CD4-positive, alpha-beta T cell treated with Interleukin-17A for 1 hour (primary cell): Measurements from ENCODE around the gene SUMO4.
"Not testable (repeated sequence)": the region's sequence is repeated elsewhere in the genome, so short reads cannot be mapped to it uniquely, and the experiment has no call there.

Experiments
- DNase-seq: peaks from one replicate; pipeline ENCODE4 v3.0.0-alpha.2; 2020

The SUMO4 gene

DNA sequence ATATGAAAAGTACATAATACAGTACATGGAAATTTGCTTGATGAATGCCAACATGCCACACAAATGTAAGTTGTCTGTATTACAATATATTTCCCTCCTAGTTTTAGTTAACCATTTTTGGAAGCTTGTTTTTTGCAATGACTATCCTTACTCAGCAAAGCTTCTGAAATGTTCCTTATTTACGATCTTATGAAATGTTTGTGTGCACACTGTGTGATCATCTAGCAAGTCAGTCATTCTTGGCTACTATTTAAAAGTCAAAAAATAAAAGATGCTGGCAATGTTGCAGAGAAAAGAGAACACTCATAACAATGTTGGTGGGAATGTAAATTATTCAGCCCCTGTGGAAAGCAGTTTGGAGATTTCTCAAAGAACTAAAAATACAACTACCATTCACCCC, 33.8 kb downstream of the SUMO4 start:
- DNase-seq = no peak

DNA sequence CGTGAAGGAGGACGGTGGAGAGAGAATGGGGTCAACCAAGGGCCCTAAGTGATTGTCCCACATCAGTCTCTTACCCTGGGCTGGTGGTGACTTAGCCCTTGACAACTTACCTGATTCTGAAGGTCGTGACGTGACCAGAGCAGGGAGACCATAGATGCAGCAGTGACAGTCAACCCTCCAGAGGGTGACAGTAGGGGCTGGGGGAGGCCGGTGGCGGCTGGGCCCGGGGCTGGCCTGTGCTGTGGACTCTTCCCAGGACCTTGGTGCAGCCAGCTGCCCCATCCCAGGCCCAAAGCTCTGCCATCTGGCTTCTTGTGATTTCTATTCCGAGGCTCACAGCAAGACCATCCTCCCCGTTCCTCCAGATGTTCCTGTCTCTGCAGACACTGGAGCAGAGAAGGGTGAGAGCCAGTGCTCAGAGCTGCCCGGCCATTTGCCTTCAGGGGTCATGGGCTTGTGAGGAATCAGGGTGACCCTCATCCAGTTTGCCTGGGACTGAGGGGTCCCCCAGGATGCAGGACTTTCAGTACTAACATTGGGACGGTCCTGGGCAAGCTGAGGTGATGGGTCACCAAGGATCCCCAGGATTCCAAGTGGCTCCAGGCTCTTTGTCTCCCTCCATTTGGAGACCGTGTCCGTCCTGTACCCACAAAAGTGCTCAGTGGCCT, 36.0 kb downstream of the SUMO4 start:
- no peak for DNase-seq

DNA sequence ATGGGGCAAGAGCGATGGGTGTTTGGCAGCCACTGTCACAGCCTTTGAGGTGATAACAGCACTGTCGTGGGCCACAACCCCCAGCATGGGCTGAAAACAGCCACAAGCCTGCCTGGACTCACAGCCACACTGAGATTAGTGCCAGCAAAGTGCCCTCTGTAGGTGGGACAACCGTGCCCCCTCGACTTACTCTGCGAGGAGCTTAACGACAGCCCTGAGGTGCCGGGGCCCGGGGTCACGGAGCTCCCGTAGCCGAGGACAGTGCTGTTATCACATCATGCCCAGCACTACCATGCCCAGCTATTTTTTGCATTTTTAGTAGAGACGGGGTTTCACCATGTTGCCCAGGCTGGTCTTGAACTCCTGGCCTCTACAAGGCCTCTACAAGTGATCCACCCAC, 36.6 kb downstream of the SUMO4 start:
- DNase-seq = no peak

DNA sequence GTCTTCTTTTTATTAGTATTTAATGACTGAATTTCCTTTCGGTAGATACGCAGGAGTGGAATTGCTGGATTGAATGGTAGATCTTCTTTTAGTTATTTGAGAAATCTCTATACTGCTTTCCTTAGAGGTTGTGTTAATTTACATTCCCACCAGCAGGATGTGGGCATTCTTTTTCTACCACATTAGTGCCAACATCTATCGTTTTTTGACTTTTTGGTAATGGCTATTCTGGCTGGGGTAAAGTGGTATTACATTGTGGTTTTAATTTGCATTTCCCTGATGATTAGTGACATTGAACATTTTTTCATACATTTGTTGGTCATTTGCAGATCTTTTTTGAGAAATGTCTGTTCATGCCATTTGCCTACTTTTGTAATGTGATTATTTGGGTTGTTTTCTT, 37.1 kb downstream of the SUMO4 start:
- no peak for DNase-seq

DNA sequence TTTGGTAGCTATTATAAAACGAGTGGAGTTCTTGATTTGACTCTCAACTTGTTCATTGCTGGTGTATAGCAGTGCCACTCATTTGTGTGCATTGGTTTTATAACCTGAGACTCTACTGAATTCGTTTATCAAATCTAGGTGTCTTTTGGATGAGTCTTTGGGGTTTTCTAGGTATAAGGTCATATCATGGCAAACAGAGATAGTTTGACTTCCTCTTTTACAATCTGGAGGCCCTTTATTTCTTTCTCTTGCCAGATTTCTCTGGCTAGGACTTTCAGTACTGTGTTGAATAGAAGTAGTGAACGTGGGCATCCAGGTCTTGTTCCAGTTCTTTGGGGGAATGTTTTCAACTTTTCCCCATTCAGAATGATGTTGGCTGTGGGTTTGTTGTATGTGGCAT, 38.8 kb downstream of the SUMO4 start:
- no peak for DNase-seq

DNA sequence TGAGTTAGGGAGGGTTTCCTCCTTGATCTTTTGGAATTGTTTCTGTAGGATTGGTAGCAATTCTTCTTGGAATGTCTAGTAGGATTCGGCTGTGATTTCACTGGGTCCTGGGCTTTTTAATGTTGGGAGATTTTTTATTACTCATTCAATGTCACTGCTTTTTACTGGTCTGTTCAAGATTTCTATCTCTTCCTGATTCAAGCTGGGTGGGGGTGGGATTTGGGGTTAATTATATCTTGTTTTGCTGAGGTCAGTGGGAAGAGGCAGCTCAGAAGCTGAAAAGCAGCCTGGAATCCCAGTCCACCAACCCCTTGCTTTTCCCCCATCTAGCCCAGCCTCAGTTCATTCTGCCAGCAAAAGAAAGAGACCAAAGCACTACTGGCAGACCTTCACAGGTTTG, 39.6 kb downstream of the SUMO4 start:
- DNase-seq = no peak

DNA sequence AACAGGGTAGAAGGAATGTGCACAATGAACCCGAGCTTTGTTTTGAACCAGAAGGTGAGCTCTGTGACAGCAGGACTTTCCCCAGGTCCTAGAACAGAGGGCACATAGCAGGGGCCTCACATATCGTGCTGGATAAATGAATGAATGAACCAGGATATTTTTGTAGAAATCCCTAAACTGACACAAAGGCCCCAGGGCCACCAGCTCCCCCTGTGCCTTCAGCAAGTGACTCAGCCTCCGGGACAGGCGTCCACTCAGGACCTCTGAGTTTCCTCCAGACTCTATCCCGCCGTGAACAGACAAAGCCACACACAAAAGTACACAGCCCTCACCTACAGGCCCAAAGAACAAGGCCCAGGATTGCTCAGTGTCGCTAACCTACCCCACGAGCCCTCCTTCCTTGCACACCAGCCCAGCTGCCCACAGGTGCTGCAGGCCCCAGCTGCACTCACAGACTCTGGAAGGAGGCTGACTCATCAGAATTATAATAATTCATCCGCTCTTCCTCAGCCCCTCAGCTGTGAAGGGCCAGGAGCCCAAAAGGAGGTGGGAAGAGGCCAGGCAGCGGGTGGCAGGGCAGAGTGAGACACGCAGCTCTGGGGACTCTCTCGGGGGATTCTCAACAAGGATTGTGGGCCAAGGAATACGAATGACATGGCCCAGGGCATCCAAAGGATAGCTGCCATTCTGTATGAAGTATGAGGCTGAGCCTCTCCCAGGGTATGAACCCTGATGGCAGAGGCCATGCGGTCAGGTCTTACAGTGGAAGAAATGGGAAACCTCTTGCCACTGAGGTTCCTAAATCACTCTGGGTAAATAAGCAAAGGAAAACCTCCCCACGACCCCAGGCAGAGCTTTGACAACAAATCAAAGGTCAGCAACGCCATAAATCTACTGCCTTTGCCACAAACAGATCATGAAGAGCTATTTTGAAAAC, 40.9 kb downstream of the SUMO4 start:
- no peak for DNase-seq

DNA sequence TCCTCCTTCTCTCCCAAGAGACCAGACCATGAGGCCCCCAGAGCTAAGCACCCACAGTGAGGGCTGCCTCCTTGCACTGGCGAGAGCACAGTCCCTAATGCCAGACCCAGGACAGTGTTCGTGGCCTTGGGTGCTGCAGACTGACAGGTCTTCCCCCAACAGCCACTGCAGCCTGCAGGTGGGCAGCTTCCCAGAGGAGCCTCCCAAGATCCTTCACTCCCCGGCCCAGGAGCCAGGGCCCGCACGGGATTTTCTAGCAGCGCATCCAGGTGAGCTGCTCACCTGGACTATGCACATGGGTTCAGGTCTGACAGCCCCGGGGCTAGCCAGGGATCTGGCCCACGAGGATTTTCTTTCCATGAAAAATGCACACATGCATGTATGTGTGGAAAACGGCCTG, 41.7 kb downstream of the SUMO4 start:
- no peak for DNase-seq

DNA sequence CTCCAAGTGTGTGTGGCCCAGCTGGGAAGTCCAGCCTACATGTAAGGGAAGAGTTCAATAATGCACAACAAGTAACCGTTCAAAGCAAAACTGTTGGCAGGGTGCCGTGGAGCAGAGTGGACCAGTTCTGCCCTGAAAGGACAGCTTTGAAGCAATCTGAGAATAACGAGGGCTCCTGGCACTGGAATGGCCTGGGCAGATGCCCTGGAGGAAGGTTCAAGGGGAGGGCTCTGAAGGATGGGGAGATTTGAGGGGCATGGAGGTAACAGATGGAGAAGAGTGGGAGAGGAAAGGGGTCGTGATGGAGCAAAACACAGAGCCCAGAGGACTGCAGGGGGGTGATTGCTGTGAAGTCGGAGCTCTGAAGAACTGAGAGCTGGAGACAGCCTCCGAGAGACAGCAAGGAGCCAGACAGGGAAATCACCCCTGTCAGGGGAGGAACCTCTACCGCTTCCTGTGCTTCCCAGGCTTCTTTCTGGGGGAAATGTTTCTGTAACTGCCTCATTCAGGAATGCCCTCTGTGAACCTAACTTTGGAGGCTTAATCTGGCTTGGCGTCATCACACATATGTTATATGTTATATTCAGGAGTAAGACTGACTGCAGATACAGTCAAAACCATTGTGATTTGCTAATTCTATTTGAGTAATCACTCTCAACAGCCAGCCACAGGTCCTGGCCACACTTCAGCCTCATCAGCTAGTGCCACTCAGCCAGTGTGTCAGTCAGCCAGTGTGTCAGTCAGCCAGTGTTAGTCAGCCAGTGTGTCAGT, 43.5 kb downstream of the SUMO4 start:
- DNase-seq = no peak

DNA sequence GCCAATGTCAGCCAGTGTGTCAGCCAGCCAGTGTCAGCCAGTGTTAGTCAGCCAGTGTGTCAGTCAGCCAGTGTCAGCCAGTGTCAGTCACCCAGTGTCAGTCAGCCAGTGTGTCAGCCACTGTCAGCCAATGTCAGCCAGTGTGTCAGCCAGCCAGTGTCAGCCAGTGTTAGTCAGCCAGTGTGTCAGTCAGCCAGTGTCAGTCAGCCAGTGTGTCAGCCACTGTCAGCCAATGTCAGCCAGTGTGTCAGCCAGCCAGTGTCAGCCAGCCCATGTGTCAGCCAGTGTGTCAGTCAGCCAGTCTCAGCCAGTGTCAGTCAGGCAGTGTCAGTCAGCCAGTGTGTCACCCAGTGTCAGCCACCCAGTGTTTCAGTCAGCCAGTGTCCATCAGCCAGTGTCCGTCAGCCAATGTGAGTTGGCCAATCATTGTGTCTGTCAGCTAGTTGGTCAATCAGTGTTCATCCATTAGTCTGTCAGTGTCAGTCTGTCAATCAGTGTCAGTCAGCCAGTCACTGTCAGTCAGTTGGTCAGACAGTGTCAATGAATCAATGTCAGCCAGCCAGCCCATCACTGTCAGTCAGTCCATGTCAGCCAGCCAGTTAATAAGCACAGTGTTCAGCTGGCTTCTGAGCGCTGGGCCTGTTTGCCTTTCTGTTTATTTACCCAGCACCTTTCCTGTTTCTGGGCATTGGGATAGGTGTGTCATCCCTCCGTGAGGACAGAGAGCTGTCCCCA, 44.5 kb downstream of the SUMO4 start:
- not testable (repeated sequence) for DNase-seq

DNA sequence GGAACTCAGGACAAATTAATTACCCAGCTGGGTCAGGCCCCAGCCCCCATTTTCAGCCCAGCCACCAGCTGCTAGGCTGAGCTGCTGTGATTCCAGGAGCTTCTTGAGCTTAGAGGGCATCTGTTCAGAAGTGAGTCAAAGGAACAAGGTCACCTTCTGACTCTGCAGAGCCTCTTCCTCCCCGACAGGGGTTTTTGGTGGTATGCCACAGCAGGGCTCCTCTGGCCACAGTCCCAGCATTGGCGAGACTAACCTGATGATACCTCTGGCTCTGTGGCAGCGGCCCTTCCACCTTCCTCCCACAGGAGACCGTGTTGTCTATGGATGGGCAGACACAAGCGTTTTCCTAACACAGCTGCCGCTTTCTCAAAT, 45.0 kb downstream of the SUMO4 start:
- no peak for DNase-seq

DNA sequence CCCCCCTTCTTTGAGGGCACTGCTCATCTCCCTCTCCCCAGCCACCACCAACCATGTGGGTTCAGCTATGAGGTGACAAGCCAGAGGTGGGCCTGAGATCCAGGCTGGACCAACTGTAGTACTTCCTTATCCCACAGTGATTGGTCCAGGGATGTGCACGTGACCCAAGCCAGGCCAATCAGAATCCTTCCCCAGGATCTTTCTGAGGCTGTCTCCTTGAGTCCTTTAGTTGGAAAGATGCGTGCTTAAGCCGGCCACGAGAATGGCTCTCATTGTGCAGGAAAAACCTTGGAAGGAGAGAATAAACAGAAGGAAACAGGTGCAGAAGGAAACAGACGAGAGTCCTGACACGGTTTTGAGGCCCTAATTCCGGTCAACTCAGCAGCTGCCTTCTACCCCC, 45.5 kb downstream of the SUMO4 start:
- no peak for DNase-seq

DNA sequence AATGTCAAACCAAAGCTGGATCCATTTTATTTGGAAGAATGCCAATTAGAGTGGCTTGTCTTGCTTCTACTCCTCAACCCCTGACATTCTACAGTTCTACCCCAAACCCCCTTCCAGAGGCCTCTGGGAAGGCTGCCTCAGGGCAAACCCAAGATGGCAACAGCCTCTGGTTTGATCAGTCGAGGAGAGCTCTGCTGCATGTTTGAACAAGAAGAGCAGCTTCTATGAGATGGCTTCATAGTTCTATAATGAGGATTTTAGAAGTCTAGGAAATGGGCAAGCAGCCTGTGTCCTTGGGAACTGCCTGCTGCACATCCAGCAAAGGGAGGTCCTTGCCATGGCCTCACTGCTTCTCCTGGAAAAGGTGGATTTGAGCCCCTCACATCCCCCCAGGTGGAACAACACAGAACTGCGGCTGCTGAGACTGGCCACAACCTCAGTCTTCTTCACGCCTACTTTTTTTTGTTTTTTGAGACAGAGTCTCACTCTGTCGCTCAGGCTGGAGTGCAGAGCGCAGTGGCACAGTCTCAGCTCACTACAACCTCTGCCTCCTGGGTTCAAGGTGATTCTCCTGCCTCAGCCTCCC, 46.8 kb downstream of the SUMO4 start:
- DNase-seq = no peak

DNA sequence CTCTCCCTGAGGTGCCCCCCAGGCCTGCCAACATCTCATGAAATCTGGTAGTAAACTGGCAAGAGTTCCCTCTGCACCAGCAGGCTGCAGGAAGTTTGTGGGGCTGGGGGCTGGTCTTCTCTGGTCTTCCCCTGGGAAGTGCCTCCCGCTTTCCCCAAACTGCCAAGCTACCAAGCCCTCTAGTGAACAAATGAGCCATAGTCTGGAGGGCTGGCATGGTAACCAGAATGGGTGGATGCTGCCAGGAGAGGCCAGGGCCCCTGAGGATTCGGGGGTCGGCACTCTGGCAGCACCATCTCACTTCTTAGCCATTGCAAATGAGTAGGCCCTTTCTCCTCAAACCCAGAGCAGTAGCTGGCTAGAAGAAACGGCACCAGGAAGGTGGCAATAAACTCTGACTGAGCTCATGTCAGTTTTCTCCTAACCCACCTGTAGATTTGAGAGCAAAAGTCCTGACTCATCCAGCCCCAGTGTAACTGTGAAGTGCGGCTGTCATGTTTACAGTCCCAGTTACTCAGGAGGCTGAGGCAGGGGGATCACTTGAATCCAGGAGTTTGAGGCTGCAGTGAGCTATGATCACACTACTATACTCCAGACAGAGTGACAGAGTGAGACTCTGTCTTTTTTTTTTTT, 48.9 kb downstream of the SUMO4 start:
- DNase-seq = no peak

DNA sequence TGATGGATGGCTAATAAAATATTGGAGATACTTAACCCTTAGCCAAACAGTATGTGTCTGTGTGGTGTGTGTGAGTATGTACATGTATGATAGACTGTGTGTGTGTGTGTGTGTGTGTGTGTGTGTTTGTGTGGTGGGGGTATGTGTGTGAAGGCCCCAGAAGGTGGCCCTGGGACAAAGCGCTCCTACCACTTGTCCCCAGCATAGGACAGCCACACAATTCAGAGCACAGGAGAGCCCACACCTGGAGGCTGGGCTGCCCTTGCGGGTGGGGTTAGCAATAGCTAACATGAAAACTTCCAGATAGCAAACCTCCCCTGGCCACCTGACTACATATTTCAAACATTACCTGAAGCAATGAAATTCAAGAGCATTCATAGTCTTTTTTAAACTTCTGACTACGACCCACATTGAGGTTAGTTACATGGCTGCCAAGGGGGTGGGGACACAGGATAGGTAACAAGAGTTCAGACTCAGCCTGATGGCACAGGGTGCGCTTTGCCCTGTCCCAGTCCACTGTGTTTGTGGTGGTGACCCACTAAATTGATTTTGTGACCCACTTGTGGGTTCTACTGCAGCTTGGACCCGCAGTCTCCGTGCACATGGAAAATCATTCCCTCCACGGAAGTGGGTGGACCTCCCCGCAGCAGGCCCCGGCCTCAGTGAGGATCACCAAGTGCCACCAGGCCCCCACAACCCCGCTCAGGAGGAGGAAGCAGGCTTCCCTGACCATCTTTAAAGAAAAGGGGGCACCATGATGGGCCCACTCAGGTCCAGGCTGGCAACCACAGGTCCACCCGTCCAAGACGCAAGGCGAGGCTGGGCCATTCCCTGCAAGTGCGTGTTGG, 50.0 kb downstream of the SUMO4 start:
- no peak for DNase-seq
